ENCODE data around the gene AK5. TPM values are rescaled to one million over a fixed set of nuclear protein-coding genes. Genes with fewer than 3 reads are reported as not detected.

The AK5 gene
- total and polyA plus RNA-seq, 4 donors: 0.06 to 3.0 (median 0.15) TPM; not detected in 1

GRCh38 chr1:77370161-77370560 lies 88.3 kb downstream of the AK5 start:
- DNase-seq (peak in 1 of 3 donors; percentile 3), ATAC-seq (ENCODE audit: insufficient read depth, low FRiP score) (no peak)
- Histone ChIP-seq H3K9ac (ENCODE audit: insufficient read depth in 1 of 2, low read length in 2 of 2) (no peak overlapping the region), H3K36me3 (ENCODE audit: control insufficient read depth in 4 of 4, insufficient read depth in 4 of 4, low read length in 4 of 4) (no peaks in the 10 kb centered on the region), H3K9me3 (ENCODE audit: control insufficient read depth in 4 of 4, insufficient read depth in 3 of 4, low read length in 3 of 4) (peaks cover 0 to 1% (median 0%) of the 10 kb centered on the region in 4 donors), H3K27ac (ENCODE audit: low read depth in 1 of 2, low read length in 1 of 2) (no peak overlapping the region), H3K27me3 (ENCODE audit: control insufficient read depth in 3 of 3, insufficient read depth in 3 of 3, low read length in 2 of 3) (no peaks in the 10 kb centered on the region), H3K4me3 (no peak overlapping the region), H3K4me1 (ENCODE audit: control insufficient read depth in 5 of 5, insufficient read depth in 5 of 5, low read length in 5 of 5) (no peaks in the 10 kb centered on the region)
- no peak for TF ChIP-seq CTCF (IDR thresholded peaks at IDR 0.05; ENCODE audit: control extremely low read depth, extremely low read depth)
- 64 to 73% methylated on average over 4 of the region's 4 CpGs for WGBS, 2 donors

- ATAC-seq (ENCODE audit: insufficient read depth, low FRiP score): no peak
- no peaks in the 10 kb centered on the region for H3K4me1 ChIP-seq (ENCODE audit: control insufficient read depth in 5 of 5, insufficient read depth in 5 of 5, low read length in 5 of 5)
- no peaks in the 10 kb centered on the region for H3K27me3 ChIP-seq (ENCODE audit: control insufficient read depth in 3 of 3, insufficient read depth in 3 of 3, low read length in 2 of 3)
- TF ChIP-seq CTCF (IDR thresholded peaks at IDR 0.05; ENCODE audit: control extremely low read depth, extremely low read depth): no peak
- peaks cover 0 to 1% (median 0%) of the 10 kb centered on the region in 4 donors for H3K9me3 ChIP-seq (ENCODE audit: control insufficient read depth in 4 of 4, insufficient read depth in 3 of 4, low read length in 3 of 4)
- H3K36me3 ChIP-seq (ENCODE audit: control insufficient read depth in 4 of 4, insufficient read depth in 4 of 4, low read length in 4 of 4): no peaks in the 10 kb centered on the region
- H3K27ac ChIP-seq (ENCODE audit: low read depth in 1 of 2, low read length in 1 of 2): no peak overlapping the region
- no peak overlapping the region for H3K9ac ChIP-seq (ENCODE audit: insufficient read depth in 1 of 2, low read length in 2 of 2)
- 69 to 90% methylated on average over 2 of the region's 2 CpGs for WGBS, 2 donors
- DNase-seq: no peak
- no peak overlapping the region for H3K4me3 ChIP-seq
Observed at GRCh38 chr1:77370583-77371306, 88.9 kb downstream of the AK5 start.

- Histone ChIP-seq H3K27me3 (ENCODE audit: control insufficient read depth in 3 of 3, insufficient read depth in 3 of 3, low read length in 2 of 3) (no peaks in the 10 kb centered on the region), H3K9me3 (ENCODE audit: control insufficient read depth in 4 of 4, insufficient read depth in 3 of 4, low read length in 3 of 4) (peaks cover 0 to 1% (median 0%) of the 10 kb centered on the region in 4 donors), H3K27ac (ENCODE audit: low read depth in 1 of 2, low read length in 1 of 2) (no peak overlapping the region), H3K4me1 (ENCODE audit: control insufficient read depth in 5 of 5, insufficient read depth in 5 of 5, low read length in 5 of 5) (no peaks in the 10 kb centered on the region), H3K36me3 (ENCODE audit: control insufficient read depth in 4 of 4, insufficient read depth in 4 of 4, low read length in 4 of 4) (no peaks in the 10 kb centered on the region), H3K9ac (ENCODE audit: insufficient read depth in 1 of 2, low read length in 2 of 2) (no peak overlapping the region), H3K4me3 (no peak overlapping the region)
- DNase-seq (no peak), ATAC-seq (ENCODE audit: insufficient read depth, low FRiP score) (no peak)
- 40 to 85% methylated on average over 1 of the region's 1 CpG for WGBS, 2 donors
- TF ChIP-seq CTCF (IDR thresholded peaks at IDR 0.05; ENCODE audit: control extremely low read depth, extremely low read depth): no peak
Observed at GRCh38 chr1:77371396-77371795, 89.6 kb downstream of the AK5 start.

Measured in lung (tissue), 12 donors.